WTC11 (cell line): ENCODE results near the gene CUL4A. TPM values are rescaled to one million over a fixed set of nuclear protein-coding genes. Genes with fewer than 3 reads are reported as not detected.

ENCODE experiments used
- ATAC-seq: fragments of 200-7000 bp; cut with Tn5 transposase; 2 replicates; pipeline ENCODE4 v1.10.0; 2021; ENCODE audit warnings: mild to moderate bottlenecking, moderate library complexity
- CTCF ChIA-PET: fragments of 300-600 bp; sonication (Branson Sonifier 250); formaldehyde crosslinking; loops from one replicate; lab custom pipeline; 2021; ENCODE audit warnings: antibody characterized with exemption; lab: Charles Lee
- POLR2A ChIA-PET: fragments of 350-600 bp; sonication (Branson Sonifier 250); formaldehyde crosslinking; loops from one replicate; lab custom pipeline; 2021; ENCODE audit warnings: antibody characterized with exemption; lab: Charles Lee
- DNase-seq: peaks from one replicate; pipeline ENCODE4 v3.0.0; 2021; ENCODE audit warnings: low spot score
- H3K27ac Mint-ChIP-seq: 2 replicates; pipeline ENCODE4 v1.8.0; 2021; ENCODE audit warnings: mixed read lengths
- H3K27me3 Mint-ChIP-seq: 2 replicates; pipeline ENCODE4 v1.8.0; 2021; ENCODE audit warnings: low read depth, mild to moderate bottlenecking, moderate library complexity, mixed read lengths
- H3K36me3 Mint-ChIP-seq: 2 replicates; pipeline ENCODE4 v1.8.0; 2021; ENCODE audit warnings: mixed read lengths
- H3K4me1 Mint-ChIP-seq: 2 replicates; pipeline ENCODE4 v1.8.0; 2022; ENCODE audit warnings: mixed read lengths
- H3K4me3 Mint-ChIP-seq: 2 replicates; pipeline ENCODE4 v1.8.0; 2021; ENCODE audit warnings: mild to moderate bottlenecking, moderate library complexity, mixed read lengths
- H3K9me3 Mint-ChIP-seq: 2 replicates; pipeline ENCODE4 v1.8.0; 2021; ENCODE audit warnings: mixed read lengths
- ATF1 ChIP-seq: sonication (generic); formaldehyde crosslinking; IDR thresholded peaks from 2 replicates; pipeline ENCODE4 v1.8.1; 2023; ENCODE audit warnings: mild to moderate bottlenecking, moderate library complexity, missing genetic modification reagents
- CREB1 ChIP-seq: sonication (generic); formaldehyde crosslinking; IDR thresholded peaks from 2 replicates; pipeline ENCODE4 v1.8.0; 2023; ENCODE audit warnings: mild to moderate bottlenecking, missing genetic modification reagents
- ELF4 ChIP-seq: sonication (generic); formaldehyde crosslinking; IDR thresholded peaks from 2 replicates; pipeline ENCODE4 v1.8.1; 2022; ENCODE audit warnings: low read depth, mild to moderate bottlenecking, moderate library complexity, missing genetic modification reagents
- ETV6 ChIP-seq: sonication (generic); formaldehyde crosslinking; IDR thresholded peaks from 2 replicates; pipeline ENCODE4 v1.8.1; 2022; ENCODE audit warnings: mild to moderate bottlenecking, missing genetic modification reagents
- FOXK1 ChIP-seq: sonication (generic); formaldehyde crosslinking; IDR thresholded peaks from 2 replicates; pipeline ENCODE4 v1.8.0; 2022; ENCODE audit warnings: mild to moderate bottlenecking, moderate library complexity, missing genetic modification reagents
- GRHL2 ChIP-seq: fragments of 250-450 bp; sonication (Bioruptor Pico); IDR thresholded peaks from 2 replicates; pipeline ENCODE4 v1.8.0; 2022; ENCODE audit warnings: mild to moderate bottlenecking, moderate library complexity; ENCODE audit not compliant: insufficient replicate concordance, severe bottlenecking
- HMGA2 ChIP-seq: fragments of 250-450 bp; sonication (Bioruptor Pico); IDR thresholded peaks from 2 replicates; pipeline ENCODE4 v1.4.0; 2021; ENCODE audit warnings: mild to moderate bottlenecking, moderate library complexity
- KAT7 ChIP-seq: sonication (generic); formaldehyde crosslinking; IDR thresholded peaks from 2 replicates; pipeline ENCODE4 v1.8.1; 2023; ENCODE audit warnings: missing genetic modification reagents, mild to moderate bottlenecking, borderline replicate concordance
- NFE2L1 ChIP-seq: sonication (generic); formaldehyde crosslinking; IDR thresholded peaks from 2 replicates; pipeline ENCODE4 v1.8.1; 2023; ENCODE audit warnings: missing genetic modification reagents
- NR2C2 ChIP-seq: sonication (generic); formaldehyde crosslinking; IDR thresholded peaks from 2 replicates; pipeline ENCODE4 v1.8.0; 2022; ENCODE audit warnings: mild to moderate bottlenecking, missing genetic modification reagents
- PRRX2 ChIP-seq: fragments of 250-450 bp; sonication (Bioruptor Pico); IDR thresholded peaks from 2 replicates; pipeline ENCODE4 v1.8.0; 2021; ENCODE audit warnings: mild to moderate bottlenecking
- RORB ChIP-seq: fragments of 250-450 bp; sonication (Bioruptor Pico); IDR thresholded peaks from 2 replicates; pipeline ENCODE4 v1.9.0; 2021; ENCODE audit warnings: mild to moderate bottlenecking
- TCF7 ChIP-seq: sonication (generic); formaldehyde crosslinking; IDR thresholded peaks from 2 replicates; pipeline ENCODE4 v1.8.0; 2022; ENCODE audit warnings: mild to moderate bottlenecking, low read depth, missing genetic modification reagents, moderate library complexity
- ZNF423 ChIP-seq: fragments of 250-450 bp; sonication (Bioruptor Pico); IDR thresholded peaks from 2 replicates; pipeline ENCODE4 v2.1.2; 2022; ENCODE audit warnings: mild to moderate bottlenecking, moderate library complexity
- total RNA-seq: library from RNA; stranded (reverse); gene quantifications from 3 replicates; pipeline ENCODE4 v1.2.3, GENCODE V29; 2021
- TF ChIP-seq, protein P1 (sequence below): sonication (generic); formaldehyde crosslinking; IDR thresholded peaks from 2 replicates; pipeline ENCODE4 v1.8.0; 2022; ENCODE audit warnings: mild to moderate bottlenecking, missing genetic modification reagents
- TF ChIP-seq, protein P2 (sequence below): sonication (generic); formaldehyde crosslinking; IDR thresholded peaks from 2 replicates; pipeline ENCODE4 v1.8.1; 2022; ENCODE audit warnings: mild to moderate bottlenecking, missing genetic modification reagents, moderate library complexity, borderline replicate concordance
- TF ChIP-seq, protein P3 (sequence below): sonication (generic); formaldehyde crosslinking; IDR thresholded peaks from 2 replicates; pipeline ENCODE4 v1.8.1; 2022; ENCODE audit warnings: low read depth, mild to moderate bottlenecking, moderate library complexity, missing genetic modification reagents, borderline replicate concordance
- TF ChIP-seq, protein P4 (sequence below): sonication (generic); formaldehyde crosslinking; IDR thresholded peaks from 2 replicates; pipeline ENCODE4 v1.8.1; 2023; ENCODE audit warnings: mild to moderate bottlenecking, missing genetic modification reagents, moderate library complexity
- TF ChIP-seq, protein P5 (sequence below): fragments of 250-450 bp; sonication (Bioruptor Pico); IDR thresholded peaks from 2 replicates; pipeline ENCODE4 v1.9.0; 2021; ENCODE audit warnings: mild to moderate bottlenecking
- TF ChIP-seq, protein P6 (sequence below): sonication (generic); formaldehyde crosslinking; IDR thresholded peaks from 2 replicates; pipeline ENCODE4 v1.8.0; 2022; ENCODE audit warnings: mild to moderate bottlenecking, missing genetic modification reagents
- TF ChIP-seq, protein P7 (sequence below): sonication (generic); formaldehyde crosslinking; IDR thresholded peaks from 2 replicates; pipeline ENCODE4 v1.8.0; 2023; ENCODE audit warnings: missing genetic modification reagents
- TF ChIP-seq, protein P8 (sequence below): sonication (generic); formaldehyde crosslinking; IDR thresholded peaks from 2 replicates; pipeline ENCODE4 v1.8.1; 2022; ENCODE audit warnings: mild to moderate bottlenecking, moderate library complexity, missing genetic modification reagents
- TF ChIP-seq, protein P9 (sequence below): sonication (generic); formaldehyde crosslinking; IDR thresholded peaks from 2 replicates; pipeline ENCODE4 v1.8.0; 2022; ENCODE audit warnings: mild to moderate bottlenecking, missing genetic modification reagents
- TF ChIP-seq, protein P10 (sequence below): fragments of 250-450 bp; sonication (Bioruptor Pico); IDR thresholded peaks from 2 replicates; pipeline ENCODE4 v2.1.2; 2022; ENCODE audit warnings: mild to moderate bottlenecking, moderate library complexity

CUL4A gene
- total RNA-seq, 1 experiment from 2014 or later = 99.9 TPM

DNA sequence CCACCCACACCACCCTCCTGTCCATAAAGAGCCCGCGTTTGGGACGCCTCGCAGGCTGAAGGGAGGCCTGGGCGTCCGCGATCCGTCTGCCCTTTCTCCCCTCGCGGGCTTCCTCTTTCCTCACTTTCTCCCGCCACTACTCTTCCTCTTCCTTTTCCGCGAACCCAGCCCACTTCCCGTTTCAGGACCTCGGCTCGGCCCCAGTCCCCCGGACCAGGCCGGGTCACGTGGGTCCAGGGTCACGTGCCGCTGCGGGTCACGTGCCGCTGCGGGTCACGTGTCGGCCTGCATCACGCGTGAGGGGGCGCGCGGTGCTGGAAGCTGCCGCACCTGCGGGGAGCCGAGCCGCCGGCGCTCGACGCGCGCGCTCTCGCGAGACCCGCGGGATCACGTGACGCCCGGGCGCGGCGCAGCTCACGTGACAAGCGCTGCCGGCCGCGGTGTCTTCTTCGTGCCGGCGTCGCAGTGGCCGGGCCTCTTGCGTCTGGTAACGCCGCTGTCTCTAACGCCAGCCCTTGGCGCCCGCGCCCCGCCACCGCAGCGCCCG, 87.5 kb downstream of the CUL4A start, which contains the start of gene LAMP1 (continued):
- TF ChIP-seq HMGA2 (CRISPR knock-in tag) (no peak), RORB (no peak), KAT7 (CRISPR knock-in tag) (peak; percentile 93), NFE2L1 (CRISPR knock-in tag) (peak; percentile 95), ETV6 (CRISPR knock-in tag) (peak; percentile 100), NR2C2 (CRISPR knock-in tag) (peak; percentile 91), CREB1 (CRISPR knock-in tag) (peak; percentile 91), TCF7 (CRISPR knock-in tag) (peak; percentile 99)
- TF ChIP-seq, protein P1, sequence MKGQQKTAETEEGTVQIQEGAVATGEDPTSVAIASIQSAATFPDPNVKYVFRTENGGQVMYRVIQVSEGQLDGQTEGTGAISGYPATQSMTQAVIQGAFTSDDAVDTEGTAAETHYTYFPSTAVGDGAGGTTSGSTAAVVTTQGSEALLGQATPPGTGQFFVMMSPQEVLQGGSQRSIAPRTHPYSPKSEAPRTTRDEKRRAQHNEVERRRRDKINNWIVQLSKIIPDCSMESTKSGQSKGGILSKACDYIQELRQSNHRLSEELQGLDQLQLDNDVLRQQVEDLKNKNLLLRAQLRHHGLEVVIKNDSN (CRISPR knock-in tag) = peak; percentile 100
- TF ChIP-seq, protein P2, sequence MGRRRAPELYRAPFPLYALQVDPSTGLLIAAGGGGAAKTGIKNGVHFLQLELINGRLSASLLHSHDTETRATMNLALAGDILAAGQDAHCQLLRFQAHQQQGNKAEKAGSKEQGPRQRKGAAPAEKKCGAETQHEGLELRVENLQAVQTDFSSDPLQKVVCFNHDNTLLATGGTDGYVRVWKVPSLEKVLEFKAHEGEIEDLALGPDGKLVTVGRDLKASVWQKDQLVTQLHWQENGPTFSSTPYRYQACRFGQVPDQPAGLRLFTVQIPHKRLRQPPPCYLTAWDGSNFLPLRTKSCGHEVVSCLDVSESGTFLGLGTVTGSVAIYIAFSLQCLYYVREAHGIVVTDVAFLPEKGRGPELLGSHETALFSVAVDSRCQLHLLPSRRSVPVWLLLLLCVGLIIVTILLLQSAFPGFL (CRISPR knock-in tag) = peak; percentile 95
- TF ChIP-seq, protein P3, sequence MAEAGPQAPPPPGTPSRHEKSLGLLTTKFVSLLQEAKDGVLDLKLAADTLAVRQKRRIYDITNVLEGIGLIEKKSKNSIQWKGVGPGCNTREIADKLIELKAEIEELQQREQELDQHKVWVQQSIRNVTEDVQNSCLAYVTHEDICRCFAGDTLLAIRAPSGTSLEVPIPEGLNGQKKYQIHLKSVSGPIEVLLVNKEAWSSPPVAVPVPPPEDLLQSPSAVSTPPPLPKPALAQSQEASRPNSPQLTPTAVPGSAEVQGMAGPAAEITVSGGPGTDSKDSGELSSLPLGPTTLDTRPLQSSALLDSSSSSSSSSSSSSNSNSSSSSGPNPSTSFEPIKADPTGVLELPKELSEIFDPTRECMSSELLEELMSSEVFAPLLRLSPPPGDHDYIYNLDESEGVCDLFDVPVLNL (CRISPR knock-in tag) = peak; percentile 95

DNA sequence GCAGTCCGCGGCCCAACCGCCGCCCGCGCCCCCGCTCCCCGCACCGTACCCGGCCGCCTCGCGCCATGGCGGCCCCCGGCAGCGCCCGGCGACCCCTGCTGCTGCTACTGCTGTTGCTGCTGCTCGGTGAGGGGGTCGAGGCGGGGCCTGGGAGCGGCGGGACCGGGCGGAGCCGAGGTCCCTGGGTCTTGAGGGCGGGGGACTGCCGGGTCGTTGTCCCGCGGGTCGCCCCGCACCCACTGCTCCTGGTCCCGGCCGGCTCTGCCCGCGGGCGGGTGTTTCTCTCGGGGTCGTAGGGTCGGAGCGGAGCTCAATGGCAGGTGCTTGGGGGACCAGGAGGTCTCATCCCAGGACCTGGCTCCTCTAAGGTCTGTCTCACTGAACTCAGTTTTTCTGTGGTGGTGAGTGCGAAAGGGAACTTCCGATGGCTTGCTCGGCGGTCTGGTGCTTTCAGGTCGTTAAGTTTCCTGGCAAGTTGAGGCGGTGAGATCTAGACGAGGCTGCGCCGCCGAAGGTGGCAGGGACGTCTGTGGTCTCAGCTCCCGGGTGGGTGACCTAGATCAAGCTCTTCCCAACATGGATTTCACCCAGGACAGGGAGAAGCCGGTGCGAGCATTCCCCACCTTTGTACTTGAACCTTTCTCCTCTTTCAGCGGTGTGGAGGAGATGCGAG, 88.1 kb downstream of the CUL4A start:
- POLR2A ChIA-PET = no interaction called here
- TF ChIP-seq, protein P4, sequence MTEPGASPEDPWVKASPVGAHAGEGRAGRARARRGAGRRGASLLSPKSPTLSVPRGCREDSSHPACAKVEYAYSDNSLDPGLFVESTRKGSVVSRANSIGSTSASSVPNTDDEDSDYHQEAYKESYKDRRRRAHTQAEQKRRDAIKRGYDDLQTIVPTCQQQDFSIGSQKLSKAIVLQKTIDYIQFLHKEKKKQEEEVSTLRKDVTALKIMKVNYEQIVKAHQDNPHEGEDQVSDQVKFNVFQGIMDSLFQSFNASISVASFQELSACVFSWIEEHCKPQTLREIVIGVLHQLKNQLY (CRISPR knock-in tag) = no peak
- TF ChIP-seq PRRX2 (no peak), ATF1 (no peak), FOXK1 (CRISPR knock-in tag) (no peak), ZNF423 (no peak), GRHL2 (CRISPR knock-in tag) (no peak), ELF4 (CRISPR knock-in tag) (no peak)
- TF ChIP-seq, protein P5, sequence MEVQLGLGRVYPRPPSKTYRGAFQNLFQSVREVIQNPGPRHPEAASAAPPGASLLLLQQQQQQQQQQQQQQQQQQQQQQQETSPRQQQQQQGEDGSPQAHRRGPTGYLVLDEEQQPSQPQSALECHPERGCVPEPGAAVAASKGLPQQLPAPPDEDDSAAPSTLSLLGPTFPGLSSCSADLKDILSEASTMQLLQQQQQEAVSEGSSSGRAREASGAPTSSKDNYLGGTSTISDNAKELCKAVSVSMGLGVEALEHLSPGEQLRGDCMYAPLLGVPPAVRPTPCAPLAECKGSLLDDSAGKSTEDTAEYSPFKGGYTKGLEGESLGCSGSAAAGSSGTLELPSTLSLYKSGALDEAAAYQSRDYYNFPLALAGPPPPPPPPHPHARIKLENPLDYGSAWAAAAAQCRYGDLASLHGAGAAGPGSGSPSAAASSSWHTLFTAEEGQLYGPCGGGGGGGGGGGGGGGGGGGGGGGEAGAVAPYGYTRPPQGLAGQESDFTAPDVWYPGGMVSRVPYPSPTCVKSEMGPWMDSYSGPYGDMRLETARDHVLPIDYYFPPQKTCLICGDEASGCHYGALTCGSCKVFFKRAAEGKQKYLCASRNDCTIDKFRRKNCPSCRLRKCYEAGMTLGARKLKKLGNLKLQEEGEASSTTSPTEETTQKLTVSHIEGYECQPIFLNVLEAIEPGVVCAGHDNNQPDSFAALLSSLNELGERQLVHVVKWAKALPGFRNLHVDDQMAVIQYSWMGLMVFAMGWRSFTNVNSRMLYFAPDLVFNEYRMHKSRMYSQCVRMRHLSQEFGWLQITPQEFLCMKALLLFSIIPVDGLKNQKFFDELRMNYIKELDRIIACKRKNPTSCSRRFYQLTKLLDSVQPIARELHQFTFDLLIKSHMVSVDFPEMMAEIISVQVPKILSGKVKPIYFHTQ (CRISPR knock-in tag) = no peak
- TF ChIP-seq, protein P6, sequence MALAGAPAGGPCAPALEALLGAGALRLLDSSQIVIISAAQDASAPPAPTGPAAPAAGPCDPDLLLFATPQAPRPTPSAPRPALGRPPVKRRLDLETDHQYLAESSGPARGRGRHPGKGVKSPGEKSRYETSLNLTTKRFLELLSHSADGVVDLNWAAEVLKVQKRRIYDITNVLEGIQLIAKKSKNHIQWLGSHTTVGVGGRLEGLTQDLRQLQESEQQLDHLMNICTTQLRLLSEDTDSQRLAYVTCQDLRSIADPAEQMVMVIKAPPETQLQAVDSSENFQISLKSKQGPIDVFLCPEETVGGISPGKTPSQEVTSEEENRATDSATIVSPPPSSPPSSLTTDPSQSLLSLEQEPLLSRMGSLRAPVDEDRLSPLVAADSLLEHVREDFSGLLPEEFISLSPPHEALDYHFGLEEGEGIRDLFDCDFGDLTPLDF (CRISPR knock-in tag) = no peak
- TF ChIP-seq, protein P7, sequence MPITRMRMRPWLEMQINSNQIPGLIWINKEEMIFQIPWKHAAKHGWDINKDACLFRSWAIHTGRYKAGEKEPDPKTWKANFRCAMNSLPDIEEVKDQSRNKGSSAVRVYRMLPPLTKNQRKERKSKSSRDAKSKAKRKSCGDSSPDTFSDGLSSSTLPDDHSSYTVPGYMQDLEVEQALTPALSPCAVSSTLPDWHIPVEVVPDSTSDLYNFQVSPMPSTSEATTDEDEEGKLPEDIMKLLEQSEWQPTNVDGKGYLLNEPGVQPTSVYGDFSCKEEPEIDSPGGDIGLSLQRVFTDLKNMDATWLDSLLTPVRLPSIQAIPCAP (CRISPR knock-in tag) = no peak
- TF ChIP-seq, protein P8, sequence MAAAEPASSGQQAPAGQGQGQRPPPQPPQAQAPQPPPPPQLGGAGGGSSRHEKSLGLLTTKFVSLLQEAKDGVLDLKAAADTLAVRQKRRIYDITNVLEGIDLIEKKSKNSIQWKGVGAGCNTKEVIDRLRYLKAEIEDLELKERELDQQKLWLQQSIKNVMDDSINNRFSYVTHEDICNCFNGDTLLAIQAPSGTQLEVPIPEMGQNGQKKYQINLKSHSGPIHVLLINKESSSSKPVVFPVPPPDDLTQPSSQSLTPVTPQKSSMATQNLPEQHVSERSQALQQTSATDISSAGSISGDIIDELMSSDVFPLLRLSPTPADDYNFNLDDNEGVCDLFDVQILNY (CRISPR knock-in tag) = no peak
- TF ChIP-seq, protein P9, sequence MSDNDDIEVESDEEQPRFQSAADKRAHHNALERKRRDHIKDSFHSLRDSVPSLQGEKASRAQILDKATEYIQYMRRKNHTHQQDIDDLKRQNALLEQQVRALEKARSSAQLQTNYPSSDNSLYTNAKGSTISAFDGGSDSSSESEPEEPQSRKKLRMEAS (CRISPR knock-in tag) = no peak
- TF ChIP-seq, protein P10, sequence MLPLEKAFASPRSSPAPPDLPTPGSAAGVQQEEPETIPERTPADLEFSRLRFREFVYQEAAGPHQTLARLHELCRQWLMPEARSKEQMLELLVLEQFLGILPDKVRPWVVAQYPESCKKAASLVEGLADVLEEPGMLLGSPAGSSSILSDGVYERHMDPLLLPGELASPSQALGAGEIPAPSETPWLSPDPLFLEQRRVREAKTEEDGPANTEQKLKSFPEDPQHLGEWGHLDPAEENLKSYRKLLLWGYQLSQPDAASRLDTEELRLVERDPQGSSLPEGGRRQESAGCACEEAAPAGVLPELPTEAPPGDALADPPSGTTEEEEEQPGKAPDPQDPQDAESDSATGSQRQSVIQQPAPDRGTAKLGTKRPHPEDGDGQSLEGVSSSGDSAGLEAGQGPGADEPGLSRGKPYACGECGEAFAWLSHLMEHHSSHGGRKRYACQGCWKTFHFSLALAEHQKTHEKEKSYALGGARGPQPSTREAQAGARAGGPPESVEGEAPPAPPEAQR = no peak
- no peaks in the 10 kb centered on the region; the same call in 1 of the 2 replicates for H3K36me3 Mint-ChIP-seq
- peaks cover 19% of the 10 kb centered on the region for H3K4me1 Mint-ChIP-seq
- H3K27ac Mint-ChIP-seq = peak overlapping the region; percentile 91
- no peaks in the 10 kb centered on the region for H3K9me3 Mint-ChIP-seq
- H3K4me3 Mint-ChIP-seq = peak overlapping the region; percentile 94
- H3K27me3 Mint-ChIP-seq = peaks cover 22% of the 10 kb centered on the region
- CTCF ChIA-PET = interaction anchor here (0.5 kb wide), 1 partner anchor 10 kb away, joined by 6 read pairs; no protein-coding TSS in a partner anchor
- DNase-seq (no peak), ATAC-seq (no peak; the same call in 1 of the 2 replicates)
